Natural killer cell (primary cell): ENCODE data around the gene ZC3H14. TPM values are rescaled to one million over a fixed set of nuclear protein-coding genes. Genes with fewer than 3 reads are reported as not detected.

Experiments used
- ATAC-seq, 3 donors: fragments of 150-1000 bp in 2 of 3; fragments of 200-7000 bp in 1 of 3; cut with Tn5 transposase; 1 replicate in 1 of 3; 2 replicates in 2 of 3; pipeline ENCODE4 v1.10.0; 2021; ENCODE audit warnings: mild to moderate bottlenecking in 2 of 3, moderate library complexity in 2 of 3
- DNase-seq, 2 donors: peaks; one replicate each; pipeline versions ENCODE4 v3.0.0 to v3.0.0-alpha.2; 2013 to 2021; ENCODE audit warnings: mixed read lengths in 1 of 2
- H3K27ac ChIP-seq: one replicate; pipeline ENCODE4 v1.5.1; 2013; ENCODE audit warnings: mild to moderate bottlenecking, low read length
- H3K27me3 ChIP-seq: one replicate; pipeline ENCODE4 v1.6.1; 2013; ENCODE audit warnings: low read length; ENCODE audit not compliant: control insufficient read depth, insufficient read depth
- H3K36me3 ChIP-seq: one replicate; pipeline ENCODE4 v1.6.1; 2013; ENCODE audit warnings: low read length; ENCODE audit not compliant: control insufficient read depth, insufficient read depth
- H3K4me1 ChIP-seq: one replicate; pipeline ENCODE4 v1.6.1; 2013; ENCODE audit warnings: low read length; ENCODE audit not compliant: control insufficient read depth, insufficient read depth
- H3K4me3 ChIP-seq: one replicate; pipeline ENCODE4 v1.5.1; 2013; ENCODE audit warnings: low read length
- H3K9me3 ChIP-seq: one replicate; pipeline ENCODE4 v1.6.1; 2013; ENCODE audit warnings: low read length; ENCODE audit not compliant: control insufficient read depth, insufficient read depth
- H3K27ac Mint-ChIP-seq, 2 donors: one replicate each; pipeline ENCODE4 v1.8.0; 2022; ENCODE audit warnings: mild to moderate bottlenecking in 2 of 2, mixed read lengths in 2 of 2, moderate library complexity in 1 of 2
- H3K27me3 Mint-ChIP-seq, 2 donors: one replicate each; pipeline ENCODE4 v1.8.0; 2022; ENCODE audit warnings: low read depth in 2 of 2, mixed read lengths in 2 of 2
- H3K36me3 Mint-ChIP-seq: one replicate; pipeline ENCODE4 v1.8.0; 2022; ENCODE audit warnings: mixed read lengths
- H3K4me1 Mint-ChIP-seq, 2 donors: one replicate each; pipeline ENCODE4 v1.8.0; 2022; ENCODE audit warnings: mixed read lengths in 2 of 2
- H3K4me3 Mint-ChIP-seq: one replicate; pipeline ENCODE4 v1.8.0; 2022; ENCODE audit warnings: mild to moderate bottlenecking, moderate library complexity, mixed read lengths
- H3K9me3 Mint-ChIP-seq, 2 donors: one replicate each; pipeline ENCODE4 v1.8.0; 2022; ENCODE audit warnings: mixed read lengths in 2 of 2
- CTCF ChIP-seq: fragments of 200-600 bp; IDR thresholded peaks from one replicate; pipeline ENCODE4 v1.8.0; 2022; ENCODE audit warnings: antibody characterized with exemption
- WGBS: methylation state at CpG from one replicate; pipeline ENCODE4 v1.1.7; 2013; ENCODE audit warnings: missing lambda C conversion rate; ENCODE audit not compliant: insufficient coverage; 5-methylcytosine and 5-hydroxymethylcytosine counted together
- intact Hi-C: fragments of 100-400 bp; cut with micrococcal nuclease; formaldehyde crosslinking; loops from one replicate; pipeline ENCODE4 v1.14.2; 2022
- total RNA-seq, 4 donors: library from RNA; stranded (reverse); fragments of 120-200 nt in 1 of 4; gene quantifications; one replicate each; pipeline versions ENCODE4 v1.2.3 to v1.2.4, GENCODE V29; 2013 to 2022

The ZC3H14 gene
- total RNA-seq, 3 donors from 2014 or later (not counting 1 experiment from before 2014, with no cell fraction given) = 44.1 to 54.5 (median 53.4) TPM

GRCh38 chr14:88616697-88617096, 53.9 kb downstream of the ZC3H14 start:
- intact Hi-C loops = no loop called here
- Histone ChIP-seq H3K27me3 (no peaks in the 10 kb centered on the region), H3K4me3 (no peak overlapping the region), H3K27ac (no peak overlapping the region), H3K36me3 (peaks cover 11% of the 10 kb centered on the region), H3K9me3 (no peaks in the 10 kb centered on the region), H3K4me1 (peaks cover 4% of the 10 kb centered on the region)
- Mint-ChIP-seq H3K4me1 (peaks cover 8 to 9% of the 10 kb centered on the region in 2 donors), H3K27ac (no peak overlapping the region), H3K36me3 (peaks cover 12% of the 10 kb centered on the region), H3K9me3 (no peaks in the 10 kb centered on the region), H3K4me3 (no peak overlapping the region), H3K27me3 (no peaks in the 10 kb centered on the region)
- ATAC-seq = no peak
- DNase-seq = no peak
- WGBS = no CpG with 5 or more reads among the region's 1 CpG
- no peak for TF ChIP-seq CTCF

- Histone ChIP-seq H3K27ac (no peak overlapping the region), H3K4me1 (peaks cover 4% of the 10 kb centered on the region), H3K4me3 (no peak overlapping the region), H3K9me3 (no peaks in the 10 kb centered on the region), H3K27me3 (no peaks in the 10 kb centered on the region), H3K36me3 (peaks cover 5% of the 10 kb centered on the region)
- no peak overlapping the region for H3K27ac Mint-ChIP-seq
- WGBS = 97% methylated on average over 1 of the region's 1 CpG
- H3K27me3 Mint-ChIP-seq = no peaks in the 10 kb centered on the region
- H3K36me3 Mint-ChIP-seq = peaks cover 8% of the 10 kb centered on the region
- H3K4me1 Mint-ChIP-seq = peaks cover 4% of the 10 kb centered on the region in 2 donors
- no peak for TF ChIP-seq CTCF
- H3K9me3 Mint-ChIP-seq = no peaks in the 10 kb centered on the region
- no peak overlapping the region for H3K4me3 Mint-ChIP-seq
- intact Hi-C loops = no loop called here
- ATAC-seq = no peak
- DNase-seq = no peak
Observed at GRCh38 chr14:88617479-88617878, 54.6 kb downstream of the ZC3H14 start.

GRCh38 chr14:88618476-88618875, 55.6 kb downstream of the ZC3H14 start:
- 95% methylated on average over 4 of the region's 5 CpGs for WGBS
- intact Hi-C loops = no loop called here

More at GRCh38 chr14:88618476-88618875, 55.6 kb downstream of the ZC3H14 start:
- Mint-ChIP-seq H3K36me3 (peaks cover 8% of the 10 kb centered on the region), H3K4me1 (no peaks in the 10 kb centered on the region), H3K27me3 (no peaks in the 10 kb centered on the region), H3K27ac (no peak overlapping the region), H3K9me3 (no peaks in the 10 kb centered on the region), H3K4me3 (no peak overlapping the region)
- DNase-seq (no peak), ATAC-seq (no peak)
- Histone ChIP-seq H3K27ac (no peak overlapping the region), H3K27me3 (no peaks in the 10 kb centered on the region), H3K4me3 (no peak overlapping the region), H3K36me3 (peaks cover 3% of the 10 kb centered on the region), H3K4me1 (peaks cover 3% of the 10 kb centered on the region), H3K9me3 (no peaks in the 10 kb centered on the region)
- no peak for TF ChIP-seq CTCF
